ENCODE measurements around the gene SPACA7. TPM values are rescaled to one million over a fixed set of nuclear protein-coding genes. Genes with fewer than 3 reads are reported as not detected.

Gene SPACA7
- total RNA-seq, 2 donors from 2014 or later: 4.9 TPM; not detected in 1

DNA sequence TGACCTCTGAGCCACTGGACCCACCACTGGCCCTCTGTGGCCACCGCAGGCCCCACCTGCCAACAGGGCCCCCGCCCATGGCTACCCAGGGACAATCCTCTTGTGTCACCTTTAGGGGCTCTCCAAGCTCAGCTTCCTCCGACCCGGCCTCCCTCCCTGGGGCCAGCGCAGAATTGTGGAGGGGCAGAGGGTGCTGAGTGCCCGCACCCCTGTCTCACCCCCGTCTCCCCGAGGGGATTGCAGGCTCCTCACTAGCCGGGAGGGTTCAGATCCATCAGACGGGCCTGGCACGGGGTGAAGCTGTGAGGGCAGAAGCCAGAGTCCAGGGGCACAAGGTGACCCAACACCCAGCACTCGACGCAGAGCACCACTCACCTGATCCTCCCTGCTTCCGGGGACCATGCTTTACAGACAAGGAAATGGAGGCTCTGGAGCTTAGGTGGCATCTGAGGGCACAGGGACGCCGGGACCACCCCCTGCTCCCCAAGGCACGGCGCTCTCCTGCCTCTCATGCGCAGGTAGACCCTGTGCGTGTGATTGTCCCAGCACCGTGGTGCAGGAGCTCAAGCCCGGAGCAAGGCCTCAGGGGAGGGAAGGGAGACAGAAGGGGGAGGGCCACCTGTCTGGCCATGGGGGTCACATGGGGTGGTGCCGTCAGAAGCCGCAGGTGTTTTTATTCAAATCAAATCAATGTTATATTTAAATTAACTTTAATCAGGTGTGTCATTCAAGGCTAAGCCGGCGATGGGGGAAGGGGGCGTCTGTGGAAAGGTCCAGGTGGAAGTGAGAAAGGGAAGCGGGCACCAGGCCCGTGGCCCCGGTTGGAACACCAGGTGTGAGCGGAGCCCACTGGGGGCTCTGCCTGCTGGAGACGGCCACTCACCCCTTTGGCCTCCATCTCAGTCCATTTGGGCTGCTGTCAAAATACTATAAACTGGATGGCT, 21.6 kb upstream of the SPACA7 start:
- Histone ChIP-seq H3K9me3 (no peaks in the 10 kb centered on the region), H3K4me3 (no peak overlapping the region), H3K36me3 (no peaks in the 10 kb centered on the region), H3K27ac (no peak overlapping the region), H3K4me1 (replicated peaks) (no peaks in the 10 kb centered on the region), H3K27me3 (replicated peaks; ENCODE audit: insufficient read depth) (peaks cover 3% of the 10 kb centered on the region)
- no peak for DNase-seq (ENCODE audit: low spot score)
- intact Hi-C loops (cut with DNase I): no loop called here
- TF ChIP-seq POLR2AphosphoS5 (IDR thresholded peaks at IDR 0.05): no peak
- TF ChIP-seq, protein P1, sequence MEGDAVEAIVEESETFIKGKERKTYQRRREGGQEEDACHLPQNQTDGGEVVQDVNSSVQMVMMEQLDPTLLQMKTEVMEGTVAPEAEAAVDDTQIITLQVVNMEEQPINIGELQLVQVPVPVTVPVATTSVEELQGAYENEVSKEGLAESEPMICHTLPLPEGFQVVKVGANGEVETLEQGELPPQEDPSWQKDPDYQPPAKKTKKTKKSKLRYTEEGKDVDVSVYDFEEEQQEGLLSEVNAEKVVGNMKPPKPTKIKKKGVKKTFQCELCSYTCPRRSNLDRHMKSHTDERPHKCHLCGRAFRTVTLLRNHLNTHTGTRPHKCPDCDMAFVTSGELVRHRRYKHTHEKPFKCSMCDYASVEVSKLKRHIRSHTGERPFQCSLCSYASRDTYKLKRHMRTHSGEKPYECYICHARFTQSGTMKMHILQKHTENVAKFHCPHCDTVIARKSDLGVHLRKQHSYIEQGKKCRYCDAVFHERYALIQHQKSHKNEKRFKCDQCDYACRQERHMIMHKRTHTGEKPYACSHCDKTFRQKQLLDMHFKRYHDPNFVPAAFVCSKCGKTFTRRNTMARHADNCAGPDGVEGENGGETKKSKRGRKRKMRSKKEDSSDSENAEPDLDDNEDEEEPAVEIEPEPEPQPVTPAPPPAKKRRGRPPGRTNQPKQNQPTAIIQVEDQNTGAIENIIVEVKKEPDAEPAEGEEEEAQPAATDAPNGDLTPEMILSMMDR (IDR thresholded peaks at IDR 0.05): no peak
- TF ChIP-seq POLR2A (IDR thresholded peaks at IDR 0.05): no peak
- 90% methylated on average over 32 of the region's 32 CpGs for WGBS

DNA sequence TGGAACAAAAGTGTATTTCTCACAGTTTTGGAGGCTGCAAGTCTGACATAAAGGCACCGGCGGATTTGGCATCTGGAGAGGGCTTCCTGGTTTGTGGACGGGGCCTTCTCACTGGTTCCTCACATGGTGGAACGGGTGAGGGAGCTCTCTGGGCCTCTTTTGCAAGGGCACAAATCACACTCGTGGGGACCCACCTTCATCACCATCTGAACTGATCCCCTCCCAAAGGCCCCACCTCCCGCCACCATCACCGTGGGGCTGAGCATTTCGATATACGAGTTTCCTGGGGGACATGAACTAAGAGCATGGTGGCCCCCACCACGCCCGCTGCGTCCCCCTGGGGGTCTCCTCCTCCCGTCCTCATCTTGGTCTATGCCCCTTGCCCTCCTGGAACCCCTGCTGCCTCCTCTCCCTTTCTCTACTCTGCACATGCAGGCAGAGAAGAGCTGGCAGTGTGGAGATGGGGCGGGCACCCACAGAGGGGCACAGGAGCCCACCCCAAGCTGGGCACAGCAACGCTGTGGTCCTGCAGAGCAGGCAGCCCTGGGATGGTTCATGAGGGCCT, 20.8 kb upstream of the SPACA7 start:
- no peaks in the 10 kb centered on the region for H3K36me3 ChIP-seq
- no peaks in the 10 kb centered on the region for H3K9me3 ChIP-seq
- TF ChIP-seq POLR2A (IDR thresholded peaks at IDR 0.05) (no peak), POLR2AphosphoS5 (IDR thresholded peaks at IDR 0.05) (no peak)
- WGBS: 93% methylated on average over 15 of the region's 15 CpGs
- H3K27ac ChIP-seq: no peak overlapping the region
- no peaks in the 10 kb centered on the region for H3K4me1 ChIP-seq (replicated peaks)
- peaks cover 3% of the 10 kb centered on the region for H3K27me3 ChIP-seq (replicated peaks; ENCODE audit: insufficient read depth)
- no peak overlapping the region for H3K4me3 ChIP-seq
- intact Hi-C loops (cut with DNase I): no loop called here
- no peak for DNase-seq (ENCODE audit: low spot score)

DNA sequence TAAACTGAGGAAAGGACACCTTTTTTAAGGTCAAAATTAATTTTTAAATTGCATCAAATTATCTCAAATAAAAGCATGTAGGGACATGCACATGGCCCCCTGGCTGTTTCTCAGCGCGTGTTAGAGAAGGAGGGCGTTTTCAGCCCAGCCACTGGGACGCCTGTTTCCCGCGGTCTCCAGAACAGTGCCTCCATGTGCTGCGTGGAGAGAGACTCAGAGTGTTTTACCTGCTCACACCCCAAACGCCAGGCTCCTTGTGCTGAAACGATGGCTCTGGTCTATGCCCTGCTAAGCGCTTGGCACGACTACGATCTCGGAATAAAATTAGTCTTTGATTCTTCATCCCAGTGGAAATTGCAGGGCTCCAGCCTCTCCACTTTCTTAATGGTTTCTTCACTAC, 20.0 kb upstream of the SPACA7 start:
- Histone ChIP-seq H3K9me3 (no peaks in the 10 kb centered on the region), H3K36me3 (no peaks in the 10 kb centered on the region), H3K27ac (no peak overlapping the region), H3K4me3 (no peak overlapping the region), H3K4me1 (replicated peaks) (no peaks in the 10 kb centered on the region), H3K27me3 (replicated peaks; ENCODE audit: insufficient read depth) (peaks cover 3% of the 10 kb centered on the region)
- intact Hi-C loops (cut with DNase I): no loop called here
- DNase-seq (ENCODE audit: low spot score): no peak
- no peak for TF ChIP-seq POLR2A (IDR thresholded peaks at IDR 0.05)
- TF ChIP-seq, protein P1 (IDR thresholded peaks at IDR 0.05): no peak
- TF ChIP-seq POLR2AphosphoS5 (IDR thresholded peaks at IDR 0.05): no peak
- WGBS: 75% methylated on average over 13 of the region's 13 CpGs

DNA sequence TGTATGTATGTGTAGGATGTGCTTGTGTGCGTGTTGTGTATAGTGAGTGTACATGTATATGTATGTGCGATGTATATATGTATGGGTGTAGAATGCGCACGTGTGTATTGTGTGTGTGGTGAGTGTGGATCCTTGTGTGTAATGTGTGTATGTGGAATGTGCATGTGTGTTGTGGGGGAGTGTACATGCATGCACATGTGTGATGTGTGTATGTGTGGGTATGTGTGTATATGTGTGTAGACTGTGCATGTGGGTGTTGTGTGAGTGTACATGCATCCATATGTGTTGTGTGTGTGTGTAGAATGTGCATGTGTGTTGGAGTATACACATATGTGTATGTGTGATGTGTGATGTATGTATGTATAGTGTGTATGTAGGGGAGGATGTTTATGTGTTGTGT, 18.0 kb upstream of the SPACA7 start:
- Histone ChIP-seq H3K4me3 (no peak overlapping the region), H3K36me3 (no peaks in the 10 kb centered on the region), H3K27ac (no peak overlapping the region), H3K27me3 (replicated peaks; ENCODE audit: insufficient read depth) (peaks cover 3% of the 10 kb centered on the region), H3K9me3 (no peaks in the 10 kb centered on the region), H3K4me1 (replicated peaks) (no peaks in the 10 kb centered on the region)
- DNase-seq (ENCODE audit: low spot score): no peak
- intact Hi-C loops (cut with DNase I): no loop called here
- TF ChIP-seq, protein P1 (IDR thresholded peaks at IDR 0.05): no peak
- WGBS: 95% methylated on average over 4 of the region's 4 CpGs

DNA sequence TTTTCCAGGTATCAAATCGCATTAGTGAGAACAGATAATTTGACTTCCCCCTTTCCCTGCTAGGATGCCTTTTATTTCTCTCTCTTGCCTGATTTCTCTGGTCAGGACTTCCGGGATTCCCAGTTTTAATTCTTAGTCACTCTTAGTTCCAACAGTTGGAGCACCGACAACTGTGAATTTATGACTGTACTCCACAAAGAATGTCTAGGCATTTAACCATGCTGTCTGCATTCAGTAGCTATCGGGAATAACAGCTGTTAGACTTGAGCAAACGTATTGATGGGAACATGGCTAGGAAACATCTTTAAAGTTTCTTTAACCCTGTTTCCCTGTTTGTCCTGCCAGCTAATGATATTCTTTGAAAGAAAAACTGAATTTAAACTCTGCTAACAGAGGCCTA, 14.1 kb upstream of the SPACA7 start:
- H3K9me3 ChIP-seq: no peaks in the 10 kb centered on the region
- no peaks in the 10 kb centered on the region for H3K4me1 ChIP-seq (replicated peaks)
- H3K36me3 ChIP-seq: no peaks in the 10 kb centered on the region
- H3K4me3 ChIP-seq: no peak overlapping the region
- H3K27ac ChIP-seq: no peak overlapping the region
- no peak for DNase-seq (ENCODE audit: low spot score)
- TF ChIP-seq, protein P1 (IDR thresholded peaks at IDR 0.05): no peak
- intact Hi-C loops (cut with DNase I): no loop called here
- WGBS: 36% methylated on average over 5 of the region's 5 CpGs
- peaks cover 5% of the 10 kb centered on the region for H3K27me3 ChIP-seq (replicated peaks; ENCODE audit: insufficient read depth)
